ENCODE data around the gene PHF12.

PHF12 gene

GRCh38 chr17:28957277-28957991, 6.1 kb upstream of the PHF12 start:
- DNase-seq (ENCODE audit: extremely low spot score, insufficient read length, low read depth), result no peak
- FAIRE-seq, result no peak

- FAIRE-seq, result no peak
- DNase-seq (ENCODE audit: extremely low spot score, insufficient read length, low read depth), result no peak
Observed at GRCh38 chr17:28956861-28957260, 5.5 kb upstream of the PHF12 start.

- no peak for FAIRE-seq
Observed at GRCh38 chr17:28956112-28956511, 4.8 kb upstream of the PHF12 start.

GRCh38 chr17:28955408-28955807, 4.1 kb upstream of the PHF12 start:
- no peak for FAIRE-seq

More at GRCh38 chr17:28956112-28956511, 4.8 kb upstream of the PHF12 start:
- DNase-seq (ENCODE audit: extremely low spot score, insufficient read length, low read depth), result no peak

GRCh38 chr17:28954886-28955285, 3.6 kb upstream of the PHF12 start:
- no peak for FAIRE-seq
- DNase-seq (ENCODE audit: extremely low spot score, insufficient read length, low read depth), result no peak

More at GRCh38 chr17:28955408-28955807, 4.1 kb upstream of the PHF12 start:
- no peak for DNase-seq (ENCODE audit: extremely low spot score, insufficient read length, low read depth)

- FAIRE-seq (peak; percentile 76), DNase-seq (ENCODE audit: extremely low spot score, insufficient read length, low read depth) (no peak)
Observed at GRCh38 chr17:28953444-28954118, 2.3 kb upstream of the PHF12 start.

- peak; percentile 99 for FAIRE-seq
- DNase-seq (ENCODE audit: extremely low spot score, insufficient read length, low read depth), result peak; percentile 80
Observed at GRCh38 chr17:28951991-28952975, 965 bp upstream of the PHF12 start.

- DNase-seq (ENCODE audit: extremely low spot score, insufficient read length, low read depth), result no peak
- no peak for FAIRE-seq
Observed at GRCh38 chr17:28950752-28951427, 428 bp downstream of the PHF12 start.

GRCh38 chr17:28950017-28950751, 1.1 kb downstream of the PHF12 start:
- DNase-seq (ENCODE audit: extremely low spot score, insufficient read length, low read depth) (no peak), FAIRE-seq (no peak)

- DNase-seq (ENCODE audit: extremely low spot score, insufficient read length, low read depth), result no peak
- FAIRE-seq, result no peak
Observed at GRCh38 chr17:28949185-28950016, 1.9 kb downstream of the PHF12 start.

- DNase-seq (ENCODE audit: extremely low spot score, insufficient read length, low read depth) (no peak), FAIRE-seq (peak; percentile 36)
Observed at GRCh38 chr17:28948873-28949184, 2.5 kb downstream of the PHF12 start.

- FAIRE-seq (no peak), DNase-seq (ENCODE audit: extremely low spot score, insufficient read length, low read depth) (no peak)
Observed at GRCh38 chr17:28948342-28948741, 3.0 kb downstream of the PHF12 start.

- DNase-seq (ENCODE audit: extremely low spot score, insufficient read length, low read depth) (no peak), FAIRE-seq (no peak)
Observed at GRCh38 chr17:28947639-28948038, 3.7 kb downstream of the PHF12 start.

GRCh38 chr17:28946239-28946638, 5.1 kb downstream of the PHF12 start:
- no peak for FAIRE-seq

GRCh38 chr17:28944862-28945741, 6.2 kb downstream of the PHF12 start:
- FAIRE-seq, result no peak
- no peak for DNase-seq (ENCODE audit: extremely low spot score, insufficient read length, low read depth)

More at GRCh38 chr17:28946239-28946638, 5.1 kb downstream of the PHF12 start:
- DNase-seq (ENCODE audit: extremely low spot score, insufficient read length, low read depth), result no peak

GRCh38 chr17:28944343-28944742, 7.0 kb downstream of the PHF12 start:
- DNase-seq (ENCODE audit: extremely low spot score, insufficient read length, low read depth), result no peak
- no peak for FAIRE-seq

GRCh38 chr17:28942925-28943324, 8.4 kb downstream of the PHF12 start:
- no peak for FAIRE-seq
- no peak for DNase-seq (ENCODE audit: extremely low spot score, insufficient read length, low read depth)

- FAIRE-seq (no peak), DNase-seq (ENCODE audit: extremely low spot score, insufficient read length, low read depth) (no peak)
Observed at GRCh38 chr17:28941251-28941650, 10.1 kb downstream of the PHF12 start.
